Dedifferentiated amniotic fluid mesenchymal stem cell (primary cell): ENCODE measurements around the gene ZBTB48.

Source experiments
- DNase-seq: peaks from one replicate; pipeline ENCODE4 v3.0.0-alpha.2; 2016; ENCODE audit errors: extremely low spot score

Gene ZBTB48

DNA sequence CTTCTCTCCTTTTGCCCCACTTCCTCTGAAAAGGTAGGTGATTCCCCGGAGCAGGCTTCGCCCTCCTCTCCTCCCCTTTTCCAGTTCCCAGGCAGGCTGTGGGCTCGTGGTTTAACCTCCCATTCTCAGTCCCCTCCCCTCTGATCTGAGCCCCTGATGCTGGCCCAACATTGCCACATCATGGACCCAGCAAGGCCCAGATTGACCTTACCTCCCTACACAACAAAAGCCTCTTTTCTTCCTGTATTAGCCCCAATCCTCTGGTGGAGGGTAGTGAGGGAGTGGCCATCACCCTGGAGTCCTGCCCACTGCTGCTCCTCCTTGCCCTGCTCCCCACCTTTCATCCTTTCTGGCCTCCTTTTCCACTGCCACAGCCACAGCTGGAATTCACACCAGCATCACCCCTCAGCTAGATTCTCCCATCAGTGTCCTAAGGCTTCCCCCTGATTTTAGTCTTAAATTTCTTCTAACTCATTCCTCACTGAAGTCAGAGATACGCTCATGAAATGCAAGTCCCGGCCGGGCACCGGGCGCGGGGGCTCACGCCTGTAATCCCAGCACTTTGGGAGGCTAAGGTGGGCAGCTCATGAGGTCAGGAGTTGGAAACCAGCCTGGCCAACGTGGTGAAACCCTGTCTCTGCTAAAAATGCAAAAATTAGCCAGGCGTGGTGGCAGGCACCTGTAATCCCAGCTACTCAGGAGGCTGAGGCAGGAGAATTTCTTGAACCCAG lies 7.0 kb upstream of the ZBTB48 start:
- DNase-seq, result no peak

DNA sequence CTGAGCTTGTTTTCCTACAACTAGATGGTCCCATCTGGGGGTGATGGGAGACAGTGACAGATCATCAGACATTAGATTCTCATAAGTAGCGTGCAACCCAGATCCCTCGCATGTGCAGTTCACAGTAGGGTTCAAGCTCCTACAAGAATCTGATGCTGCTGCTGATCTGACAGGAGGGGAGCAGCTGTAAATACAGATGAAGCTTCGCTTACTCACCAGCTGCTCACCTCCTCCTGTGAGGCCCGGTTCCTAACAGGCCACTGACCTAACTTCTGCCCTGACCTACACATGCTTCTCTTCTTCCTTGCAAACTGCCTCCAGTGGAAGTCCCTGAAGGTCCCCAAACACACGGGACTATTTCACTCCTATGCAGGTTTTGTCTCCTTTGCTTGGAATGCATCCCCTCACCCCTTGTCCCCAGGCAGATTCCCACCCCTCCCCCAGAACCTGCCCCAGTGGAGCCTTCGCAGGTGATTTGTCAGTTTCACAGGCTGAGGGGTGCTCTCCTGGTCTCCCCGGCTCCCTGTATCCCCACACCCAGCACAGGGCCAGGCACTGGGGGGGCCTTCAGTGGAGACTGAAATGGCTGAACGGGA lies 5.7 kb upstream of the ZBTB48 start:
- DNase-seq, result no peak

DNA sequence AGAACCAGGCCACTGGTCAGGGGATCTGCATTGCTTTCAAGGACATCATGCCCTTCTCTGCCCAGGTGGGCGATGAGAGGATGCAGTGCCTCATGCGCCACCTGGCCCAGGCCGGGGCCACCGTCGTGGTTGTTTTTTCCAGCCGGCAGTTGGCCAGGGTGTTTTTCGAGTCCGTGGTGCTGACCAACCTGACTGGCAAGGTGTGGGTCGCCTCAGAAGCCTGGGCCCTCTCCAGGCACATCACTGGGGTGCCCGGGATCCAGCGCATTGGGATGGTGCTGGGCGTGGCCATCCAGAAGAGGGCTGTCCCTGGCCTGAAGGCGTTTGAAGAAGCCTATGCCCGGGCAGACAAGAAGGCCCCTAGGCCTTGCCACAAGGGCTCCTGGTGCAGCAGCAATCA lies 5.0 kb upstream of the ZBTB48 start:
- DNase-seq, result no peak

DNA sequence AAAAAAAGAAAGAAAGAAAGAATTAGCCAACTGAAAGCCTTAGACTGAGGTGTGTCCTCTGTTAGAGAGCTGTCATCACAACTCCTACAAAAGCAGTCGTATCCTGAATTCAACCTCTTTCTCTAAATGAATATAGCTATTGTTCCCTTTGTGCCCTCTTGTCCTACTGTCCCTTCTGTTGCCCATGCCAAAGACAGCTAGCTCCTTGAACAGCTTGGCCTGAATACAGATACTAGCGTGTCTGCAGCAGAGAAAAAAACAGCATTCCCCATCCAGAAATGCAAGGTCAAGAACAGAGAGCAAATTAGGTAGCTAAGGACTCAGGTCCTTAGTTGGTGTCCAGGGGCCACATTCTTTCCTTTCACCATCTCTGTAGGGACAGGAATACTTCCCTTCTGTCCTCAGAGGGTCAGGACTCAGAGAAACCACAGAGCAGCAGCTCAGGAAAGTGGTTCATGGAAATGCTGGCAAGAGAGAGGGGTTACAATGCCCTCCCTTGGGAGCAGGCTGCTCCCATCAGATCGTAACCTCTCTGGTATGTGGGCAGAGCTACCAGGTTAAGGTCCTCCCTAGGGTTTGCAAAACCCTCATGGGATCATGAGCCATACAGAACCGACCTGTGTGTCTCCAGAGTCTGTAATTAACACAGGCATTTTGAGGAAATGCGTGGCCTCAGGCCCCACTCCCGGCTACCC lies 1.8 kb upstream of the ZBTB48 start:
- no peak for DNase-seq

DNA sequence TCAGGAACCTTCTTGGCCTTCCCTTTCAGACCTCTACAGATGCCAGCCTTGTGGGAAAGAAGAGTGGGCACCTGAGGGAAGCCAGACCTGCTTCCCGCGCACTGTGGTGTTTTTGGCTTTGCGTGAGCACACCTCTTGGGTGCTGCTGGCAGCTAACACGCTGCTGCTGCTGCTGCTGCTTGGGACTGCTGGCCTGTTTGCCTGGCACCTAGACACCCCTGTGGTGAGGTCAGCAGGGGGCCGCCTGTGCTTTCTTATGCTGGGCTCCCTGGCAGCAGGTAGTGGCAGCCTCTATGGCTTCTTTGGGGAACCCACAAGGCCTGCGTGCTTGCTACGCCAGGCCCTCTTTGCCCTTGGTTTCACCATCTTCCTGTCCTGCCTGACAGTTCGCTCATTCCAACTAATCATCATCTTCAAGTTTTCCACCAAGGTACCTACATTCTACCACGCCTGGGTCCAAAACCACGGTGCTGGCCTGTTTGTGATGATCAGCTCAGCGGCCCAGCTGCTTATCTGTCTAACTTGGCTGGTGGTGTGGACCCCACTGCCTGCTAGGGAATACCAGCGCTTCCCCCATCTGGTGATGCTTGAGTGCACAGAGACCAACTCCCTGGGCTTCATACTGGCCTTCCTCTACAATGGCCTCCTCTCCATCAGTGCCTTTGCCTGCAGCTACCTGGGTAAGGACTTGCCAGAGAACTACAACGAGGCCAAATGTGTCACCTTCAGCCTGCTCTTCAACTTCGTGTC lies 995 bp upstream of the ZBTB48 start:
- no peak for DNase-seq

DNA sequence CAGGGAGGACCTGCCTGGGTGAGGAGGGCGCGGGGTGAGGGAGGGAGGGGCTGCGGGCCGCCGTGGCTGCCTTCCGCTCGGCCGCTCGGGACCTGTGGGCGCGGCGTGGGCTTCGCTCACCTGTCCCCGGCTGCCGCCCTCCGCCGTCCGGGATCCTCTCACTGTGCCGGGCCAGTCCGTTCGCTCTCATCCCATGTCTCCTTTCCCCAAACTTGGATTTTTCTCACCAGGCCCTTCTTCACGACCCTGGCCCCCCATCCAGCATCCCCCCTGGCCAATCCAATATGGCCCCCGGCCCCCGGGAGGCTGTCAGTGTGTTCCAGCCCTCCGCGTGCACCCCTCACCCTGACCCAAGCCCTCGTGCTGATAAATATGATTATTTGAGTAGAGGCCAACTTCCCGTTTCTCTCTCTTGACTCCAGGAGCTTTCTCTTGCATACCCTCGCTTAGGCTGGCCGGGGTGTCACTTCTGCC lies 362 bp downstream of the ZBTB48 start:
- DNase-seq, result no peak

DNA sequence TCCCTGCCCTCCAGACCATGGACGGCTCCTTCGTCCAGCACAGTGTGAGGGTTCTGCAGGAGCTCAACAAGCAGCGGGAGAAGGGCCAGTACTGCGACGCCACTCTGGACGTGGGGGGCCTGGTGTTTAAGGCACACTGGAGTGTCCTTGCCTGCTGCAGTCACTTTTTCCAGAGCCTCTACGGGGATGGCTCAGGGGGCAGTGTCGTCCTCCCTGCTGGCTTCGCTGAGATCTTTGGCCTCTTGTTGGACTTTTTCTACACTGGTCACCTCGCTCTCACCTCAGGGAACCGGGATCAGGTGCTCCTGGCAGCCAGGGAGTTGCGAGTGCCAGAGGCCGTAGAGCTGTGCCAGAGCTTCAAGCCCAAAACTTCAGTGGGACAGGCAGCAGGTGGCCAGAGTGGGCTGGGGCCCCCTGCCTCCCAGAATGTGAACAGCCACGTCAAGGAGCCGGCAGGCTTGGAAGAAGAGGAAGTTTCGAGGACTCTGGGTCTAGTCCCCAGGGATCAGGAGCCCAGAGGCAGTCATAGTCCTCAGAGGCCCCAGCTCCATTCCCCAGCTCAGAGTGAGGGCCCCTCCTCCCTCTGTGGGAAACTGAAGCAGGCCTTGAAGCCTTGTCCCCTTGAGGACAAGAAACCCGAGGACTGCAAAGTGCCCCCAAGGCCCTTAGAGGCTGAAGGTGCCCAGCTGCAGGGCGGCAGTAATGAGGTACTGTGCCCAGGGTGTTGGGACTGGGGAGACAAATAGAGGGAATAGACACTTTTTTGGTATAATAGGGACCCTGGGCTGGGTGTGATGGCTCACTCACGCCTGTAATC lies 1.0 kb downstream of the ZBTB48 start:
- DNase-seq, result no peak

DNA sequence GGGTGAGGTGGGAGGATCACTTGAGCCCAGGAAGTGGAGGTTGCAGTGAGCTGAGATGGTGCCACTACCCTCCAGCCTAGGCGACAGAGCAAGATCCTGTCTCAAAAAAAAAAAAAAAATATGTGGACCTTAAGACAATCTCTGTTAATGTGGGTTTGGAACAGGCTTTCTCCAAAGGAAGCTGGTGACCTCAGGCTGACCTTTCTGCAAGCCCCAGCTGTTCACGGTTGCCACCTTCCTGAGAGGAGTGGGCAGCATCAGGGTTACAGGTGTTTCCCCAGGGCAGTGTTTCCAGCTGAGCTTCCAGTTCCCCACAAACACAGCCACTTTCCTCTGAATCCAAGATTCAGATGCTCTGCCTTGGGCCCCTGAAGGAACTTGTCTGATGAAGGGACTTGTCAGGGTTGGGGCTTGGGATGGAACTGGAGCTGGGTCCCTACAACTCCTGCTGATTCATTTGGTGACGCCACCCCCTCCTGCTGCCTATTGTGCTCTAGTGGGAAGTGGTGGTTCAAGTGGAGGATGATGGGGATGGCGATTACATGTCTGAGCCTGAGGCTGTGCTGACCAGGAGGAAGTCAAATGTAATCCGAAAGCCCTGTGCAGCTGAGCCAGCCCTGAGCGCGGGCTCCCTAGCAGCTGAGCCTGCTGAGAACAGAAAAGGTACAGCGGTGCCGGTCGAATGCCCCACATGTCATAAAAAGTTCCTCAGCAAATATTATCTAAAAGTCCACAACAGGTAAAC lies 1.9 kb downstream of the ZBTB48 start:
- no peak for DNase-seq

DNA sequence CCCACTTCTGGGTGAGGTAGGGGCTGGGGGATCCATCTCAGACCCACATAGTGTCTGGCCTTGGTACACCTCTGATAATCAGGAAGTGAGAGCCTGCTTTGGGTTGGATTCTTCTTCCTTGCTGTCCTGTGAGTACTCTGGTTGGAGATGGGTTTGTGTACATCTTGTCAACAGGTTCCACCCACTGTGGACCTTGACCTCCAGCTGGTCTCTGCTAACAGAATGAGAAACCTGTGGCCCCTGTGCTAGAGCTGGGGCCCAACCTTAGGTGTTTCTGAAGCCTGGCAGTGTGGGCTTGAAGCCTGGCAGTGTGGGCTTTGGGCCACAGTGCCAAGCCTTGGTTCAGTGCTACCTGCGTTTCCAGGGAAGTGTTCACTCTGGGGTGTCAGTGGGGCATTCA lies 2.6 kb downstream of the ZBTB48 start:
- DNase-seq, result no peak

DNA sequence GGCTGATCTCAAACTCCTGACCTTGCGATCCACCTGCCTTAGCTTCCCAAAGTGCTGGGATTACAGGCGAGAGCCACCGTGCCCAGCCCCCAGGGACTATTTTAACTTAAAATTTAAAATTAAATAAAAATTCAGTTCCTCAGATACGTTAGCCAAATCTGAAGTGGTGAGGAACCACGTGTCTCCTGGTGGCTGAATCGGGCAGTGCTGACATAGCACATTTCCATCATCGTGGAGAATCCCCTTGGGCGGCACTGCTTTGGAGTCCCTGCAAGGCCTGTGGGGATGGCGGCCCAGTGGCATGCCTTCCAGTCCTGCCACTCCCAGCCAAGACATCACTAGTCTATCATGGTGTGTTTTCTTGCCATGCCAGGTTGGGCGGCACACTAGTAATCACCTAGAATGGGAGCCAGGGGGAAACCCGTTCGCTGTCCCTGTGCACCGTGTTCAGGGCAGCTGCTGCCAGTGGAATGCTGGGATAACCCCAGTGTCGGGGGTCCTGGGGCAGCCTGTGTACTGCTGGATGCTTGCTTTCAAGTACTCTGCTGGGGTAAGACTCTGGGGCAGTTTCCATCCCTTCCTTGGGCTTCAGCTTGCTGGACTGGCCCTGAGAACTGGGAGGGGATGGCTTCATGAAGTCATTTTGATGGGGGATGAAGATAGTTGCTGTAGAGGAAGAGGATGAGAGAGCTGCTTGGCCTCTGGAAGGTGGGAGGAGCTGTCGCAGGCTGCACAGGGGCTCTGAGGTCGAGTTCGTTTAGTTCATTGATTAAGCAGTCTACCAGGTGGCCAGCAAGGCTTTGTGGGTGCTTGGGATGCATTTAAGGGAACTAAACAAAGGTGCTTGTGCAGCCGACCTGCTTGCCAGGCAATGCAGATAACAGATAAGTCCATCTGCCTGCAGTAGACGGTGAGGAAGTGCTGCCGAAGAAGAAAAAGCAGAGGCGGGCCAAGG lies 4.6 kb downstream of the ZBTB48 start:
- no peak for DNase-seq

DNA sequence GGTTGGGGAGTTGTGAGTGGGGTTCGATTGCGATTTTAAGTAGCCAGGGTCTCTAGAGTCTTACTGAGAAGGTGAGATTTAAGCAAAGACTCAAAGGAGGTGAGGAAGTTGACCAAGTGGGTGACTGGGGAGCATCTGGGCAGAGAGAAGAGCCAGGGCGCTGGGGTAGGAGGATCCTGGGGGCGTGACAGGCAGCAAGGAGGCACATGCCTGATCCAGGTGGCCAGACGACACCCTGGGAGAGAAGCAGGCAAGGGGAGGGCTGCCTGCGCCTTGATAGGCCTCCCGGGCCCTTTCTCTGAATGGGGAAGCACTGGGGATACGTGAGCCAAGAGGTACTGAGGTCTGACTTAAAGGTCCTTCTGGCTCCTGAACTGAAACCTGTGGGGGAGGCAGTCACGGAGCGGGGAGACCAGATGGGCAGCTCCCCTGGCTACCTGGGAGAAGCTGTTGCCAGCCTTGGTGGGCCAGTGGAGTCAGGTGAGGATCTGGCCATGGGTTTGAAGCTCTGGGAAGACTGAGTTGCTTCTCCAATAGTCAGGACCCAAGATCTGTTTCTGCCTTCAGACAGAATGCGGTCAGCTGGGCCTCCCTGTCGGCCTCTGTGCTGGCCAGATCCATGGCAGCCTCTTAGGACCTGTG lies 5.4 kb downstream of the ZBTB48 start:
- no peak for DNase-seq

DNA sequence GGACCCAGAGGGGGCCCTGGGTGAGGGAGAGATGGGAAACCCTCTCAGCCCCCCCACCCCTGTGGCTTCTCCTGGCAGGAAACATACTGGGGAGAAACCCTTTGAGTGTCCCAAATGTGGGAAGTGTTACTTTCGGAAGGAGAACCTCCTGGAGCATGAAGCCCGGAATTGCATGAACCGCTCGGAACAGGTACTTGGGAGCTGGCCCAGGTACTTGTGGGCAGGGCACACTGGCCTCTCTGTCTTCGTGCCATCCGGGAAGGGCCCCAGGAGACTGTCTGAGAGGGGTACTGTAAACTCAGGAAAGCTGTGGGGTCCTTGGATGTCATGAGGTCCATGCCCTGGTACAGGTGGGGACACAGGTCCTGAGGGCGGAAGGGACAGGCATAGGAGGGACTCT lies 6.0 kb downstream of the ZBTB48 start:
- no peak for DNase-seq

DNA sequence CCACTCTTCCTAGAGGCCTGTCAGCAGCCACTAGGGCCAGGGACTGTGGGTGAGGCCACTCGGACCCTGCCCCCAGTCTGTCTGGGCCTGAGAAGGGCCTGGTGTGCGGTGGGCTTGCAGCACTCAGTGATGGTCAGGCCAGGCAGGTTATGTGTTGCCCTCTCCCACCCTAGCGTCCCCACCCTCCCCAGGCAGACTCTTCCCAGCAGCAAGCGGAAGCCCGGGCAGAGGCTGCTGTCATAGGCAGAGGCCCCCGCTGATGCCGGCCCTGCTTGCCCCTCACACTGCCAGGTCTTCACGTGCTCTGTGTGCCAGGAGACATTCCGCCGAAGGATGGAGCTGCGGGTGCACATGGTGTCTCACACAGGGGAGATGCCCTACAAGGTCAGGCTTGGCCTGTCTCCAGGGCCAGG lies 6.6 kb downstream of the ZBTB48 start:
- DNase-seq, result no peak

DNA sequence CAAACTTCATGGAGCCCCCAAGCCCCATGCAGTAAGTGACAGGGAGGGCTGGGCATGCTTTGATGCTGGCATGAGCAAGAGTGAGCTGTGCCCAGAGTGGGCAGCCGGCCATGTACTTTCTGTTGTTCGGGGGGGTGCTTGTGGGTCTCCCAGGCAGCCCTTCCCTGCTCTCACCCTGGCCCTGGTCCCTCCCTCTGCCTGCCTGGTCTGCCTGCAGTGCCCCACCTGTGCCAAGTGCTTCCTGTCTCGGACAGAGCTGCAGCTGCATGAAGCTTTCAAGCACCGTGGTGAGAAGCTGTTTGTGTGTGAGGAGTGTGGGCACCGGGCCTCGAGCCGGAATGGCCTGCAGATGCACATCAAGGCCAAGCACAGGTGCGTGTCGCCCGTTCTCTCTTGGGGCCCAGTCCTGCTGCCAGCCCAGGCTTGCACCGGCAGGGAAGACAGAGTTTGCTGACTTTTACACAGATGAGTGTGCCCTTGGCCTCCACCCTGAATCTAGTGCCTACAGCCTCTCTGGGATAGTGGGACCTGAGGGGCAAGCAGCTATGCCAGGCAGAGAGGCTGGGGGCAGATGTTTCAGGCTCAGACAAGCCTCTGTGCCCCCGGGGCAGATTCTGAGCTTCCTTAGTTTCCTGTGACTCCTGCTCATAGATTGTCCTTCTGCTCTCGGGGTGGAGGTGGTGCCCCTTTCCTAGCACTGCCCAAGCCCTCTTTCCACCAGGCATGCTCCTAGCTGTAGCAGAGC lies 7.6 kb downstream of the ZBTB48 start:
- DNase-seq, result no peak

DNA sequence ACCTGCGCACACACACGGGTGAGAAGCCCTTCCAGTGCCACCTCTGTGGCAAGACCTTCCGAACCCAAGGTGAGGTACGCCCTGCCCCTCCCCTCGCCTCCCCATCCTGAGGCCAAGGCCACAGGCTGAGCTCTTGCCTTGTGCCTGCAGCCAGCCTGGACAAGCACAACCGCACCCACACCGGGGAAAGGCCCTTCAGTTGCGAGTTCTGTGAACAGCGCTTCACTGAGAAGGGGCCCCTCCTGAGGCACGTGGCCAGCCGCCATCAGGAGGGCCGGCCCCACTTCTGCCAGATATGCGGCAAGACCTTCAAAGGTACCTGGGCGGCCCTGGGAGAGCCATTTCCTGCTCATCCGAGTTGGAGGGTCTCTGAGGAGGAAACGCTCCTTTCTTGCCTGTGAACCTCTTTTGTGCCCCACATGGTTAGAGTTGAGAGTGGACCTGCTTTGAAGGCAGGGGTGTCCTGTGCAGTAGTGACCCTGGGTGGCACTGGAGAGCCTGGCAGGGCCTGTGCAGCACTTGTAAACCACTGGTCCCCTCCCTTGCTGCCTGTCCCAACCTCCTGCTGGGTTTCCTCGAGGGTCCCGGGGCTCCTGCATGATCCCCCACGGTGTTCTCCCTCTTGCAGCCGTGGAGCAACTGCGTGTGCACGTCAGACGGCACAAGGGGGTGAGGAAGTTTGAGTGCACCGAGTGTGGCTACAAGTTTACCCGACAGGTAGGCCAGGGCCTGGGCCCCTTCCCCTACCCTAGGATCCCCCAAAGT lies 8.5 kb downstream of the ZBTB48 start:
- no peak for DNase-seq

DNA sequence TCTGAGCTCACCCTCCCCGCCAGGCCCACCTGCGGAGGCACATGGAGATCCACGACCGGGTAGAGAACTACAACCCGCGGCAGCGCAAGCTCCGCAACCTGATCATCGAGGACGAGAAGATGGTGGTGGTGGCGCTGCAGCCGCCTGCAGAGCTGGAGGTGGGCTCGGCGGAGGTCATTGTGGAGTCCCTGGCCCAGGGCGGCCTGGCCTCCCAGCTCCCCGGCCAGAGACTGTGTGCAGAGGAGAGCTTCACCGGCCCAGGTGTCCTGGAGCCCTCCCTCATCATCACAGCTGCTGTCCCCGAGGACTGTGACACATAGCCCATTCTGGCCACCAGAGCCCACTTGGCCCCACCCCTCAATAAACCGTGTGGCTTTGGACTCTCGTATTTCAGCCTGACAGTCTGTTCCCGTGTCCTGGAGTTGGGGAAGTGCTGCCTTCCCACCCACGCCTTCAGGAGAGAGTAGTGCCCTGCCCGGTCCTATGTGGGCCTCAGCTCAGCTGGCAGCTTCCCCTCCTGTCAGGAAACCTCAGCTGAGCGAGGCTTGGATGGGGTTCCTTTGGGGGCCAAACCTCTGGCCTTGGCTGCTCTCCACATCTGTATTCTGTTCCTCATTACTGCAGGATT lies 9.2 kb downstream of the ZBTB48 start:
- no peak for DNase-seq

DNA sequence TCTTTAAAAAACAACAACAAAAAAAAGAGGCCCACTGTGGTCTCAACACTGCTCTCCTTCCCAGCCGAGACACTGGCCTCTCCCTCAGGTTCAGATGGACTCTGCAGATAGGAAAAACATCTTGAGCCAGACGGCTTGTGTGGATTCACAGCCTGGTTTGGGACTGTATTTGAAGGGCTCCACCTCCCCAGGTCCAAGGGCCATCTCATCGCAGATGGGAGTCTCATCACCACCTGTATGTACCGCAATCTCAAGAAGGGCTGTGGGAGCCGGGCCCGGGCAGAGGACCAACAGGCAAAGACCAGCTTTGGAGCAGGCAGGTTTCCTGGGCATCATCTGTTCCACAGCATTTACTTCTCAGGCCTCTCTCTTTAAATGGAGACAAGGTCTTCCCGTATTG lies 10.3 kb downstream of the ZBTB48 start:
- no peak for DNase-seq
